B cell (primary cell): Measurements from ENCODE around the gene CHD5. TPM values are rescaled to one million over a fixed set of nuclear protein-coding genes. Genes with fewer than 3 reads are reported as not detected.

Experiments used
- ATAC-seq: fragments of 200-7000 bp; cut with Tn5 transposase; one replicate; pipeline ENCODE4 v1.10.0; 2021; ENCODE audit warnings: low read depth, mild to moderate bottlenecking, moderate number of reproducible peaks, moderate library complexity
- CTCF ChIA-PET: fragments of 350-600 bp; sonication (Branson Sonifier 250); formaldehyde crosslinking; loops from one replicate; lab custom pipeline; 2021; ENCODE audit warnings: antibody characterized with exemption, inconsistent platforms; lab: Charles Lee
- POLR2A ChIA-PET: fragments of 350-600 bp; sonication (Branson Sonifier 250); formaldehyde crosslinking; loops from one replicate; lab custom pipeline; 2021; ENCODE audit warnings: antibody characterized with exemption; lab: Charles Lee
- DNase-seq: peaks from one replicate; pipeline ENCODE4 v3.0.0; 2013
- H2AFZ ChIP-seq: 2 replicates; pipeline ENCODE4 v1.6.1; 2012; ENCODE audit warnings: mild to moderate bottlenecking, low read depth, low read length; ENCODE audit not compliant: insufficient read depth, poor library complexity, severe bottlenecking
- H3K27ac ChIP-seq, 2 donors: 1 replicate in 1 of 2; 2 replicates in 1 of 2; pipeline ENCODE4 v1.5.1; 2012 to 2013; ENCODE audit warnings: low read length in 2 of 2, mild to moderate bottlenecking in 2 of 2, moderate library complexity in 1 of 2
- H3K27me3 ChIP-seq, 4 experiments: fragments of 200-600 bp in 1 of 4; sonication (generic) in 1 of 4; replicated peaks in 1 of 4; 1 replicate in 2 of 4; 2 replicates in 2 of 4; pipeline versions ENCODE4 v1.6.1 to v1.7.0; 2013 to 2016; ENCODE audit warnings: low read length in 3 of 4, mild to moderate bottlenecking in 2 of 4, mixed read lengths in 1 of 4, moderate library complexity in 1 of 4; ENCODE audit not compliant: insufficient read depth in 4 of 4, control insufficient read depth in 3 of 4; ENCODE audit errors: control extremely low read depth in 1 of 4
- H3K36me3 ChIP-seq, 2 experiments: replicated peaks in 1 of 2; 1 replicate in 1 of 2; 2 replicates in 1 of 2; pipeline versions ENCODE4 v1.6.1 to v1.7.1; 2013; ENCODE audit warnings: low read length in 1 of 2; ENCODE audit not compliant: insufficient read depth in 2 of 2, control insufficient read depth in 1 of 2; ENCODE audit errors: control extremely low read depth in 1 of 2, extremely low read depth in 1 of 2
- H3K4me1 ChIP-seq, 2 donors: fragments of 200-600 bp in 1 of 2; sonication (generic) in 1 of 2; 1 replicate in 1 of 2; 2 replicates in 1 of 2; pipeline versions ENCODE4 v1.5.1 to v1.6.1; 2013 to 2017; ENCODE audit warnings: low read length in 2 of 2; ENCODE audit not compliant: control insufficient read depth in 2 of 2, insufficient read depth in 2 of 2
- H3K4me2 ChIP-seq: replicated peaks from 2 replicates; pipeline ENCODE3; 2012; ENCODE audit warnings: mild to moderate bottlenecking, low read depth, low read length; ENCODE audit not compliant: poor library complexity, severe bottlenecking
- H3K4me3 ChIP-seq, 5 experiments: fragments of 200-600 bp in 1 of 5; sonication (generic) in 1 of 5; 1 replicate in 3 of 5; 2 replicates in 2 of 5; pipeline versions ENCODE4 v1.5.1 to v1.7.0; 2011 to 2016; ENCODE audit warnings: low read length in 4 of 5, mild to moderate bottlenecking in 4 of 5, low read depth in 2 of 5, control low read depth in 1 of 5, moderate library complexity in 1 of 5; ENCODE audit not compliant: insufficient read depth in 1 of 5; ENCODE audit errors: control extremely low read depth in 1 of 5, extremely low read depth in 1 of 5
- H3K79me2 ChIP-seq: fragments of 200-600 bp; sonication (generic); one replicate; pipeline ENCODE4 v1.6.0; 2016; ENCODE audit warnings: low read length; ENCODE audit not compliant: control insufficient read depth, insufficient read depth
- H3K9ac ChIP-seq: fragments of 200-600 bp; sonication (generic); 2 replicates; pipeline ENCODE4 v1.6.1; 2017; ENCODE audit warnings: mild to moderate bottlenecking, low read length, moderate library complexity
- H3K9me3 ChIP-seq, 3 donors: one replicate each; pipeline versions ENCODE4 v1.6.1 to v1.7.1; 2013; ENCODE audit warnings: low read length in 2 of 3; ENCODE audit not compliant: control insufficient read depth in 2 of 3, insufficient read depth in 1 of 3; ENCODE audit errors: control extremely low read depth in 1 of 3
- H4K20me1 ChIP-seq: 2 replicates; pipeline ENCODE4 v1.6.0; 2012; ENCODE audit warnings: mild to moderate bottlenecking, low read length; ENCODE audit not compliant: insufficient read depth, control insufficient read depth, poor library complexity, severe bottlenecking
- H3K27ac Mint-ChIP-seq: one replicate; pipeline ENCODE4 v1.8.0; 2021; ENCODE audit warnings: mixed read lengths
- H3K27me3 Mint-ChIP-seq: one replicate; pipeline ENCODE4 v1.8.0; 2021; ENCODE audit warnings: mixed read lengths
- H3K4me1 Mint-ChIP-seq: one replicate; pipeline ENCODE4 v1.8.0; 2021; ENCODE audit warnings: mixed read lengths
- H3K4me3 Mint-ChIP-seq: one replicate; pipeline ENCODE4 v1.8.0; 2021; ENCODE audit warnings: mixed read lengths
- H3K9me3 Mint-ChIP-seq: one replicate; pipeline ENCODE4 v1.8.0; 2022; ENCODE audit warnings: mixed read lengths; ENCODE audit not compliant: insufficient read depth
- EZH2 ChIP-seq: IDR thresholded peaks from 2 replicates; pipeline ENCODE4 v1.6.1; 2012; ENCODE audit warnings: borderline replicate concordance, low read depth, mild to moderate bottlenecking, moderate library complexity, low read length; ENCODE audit not compliant: insufficient read depth, poor library complexity, severe bottlenecking
- WGBS: methylation state at CpG from one replicate; pipeline ENCODE4 v1.1.5; 2013; ENCODE audit warnings: missing lambda C conversion rate; ENCODE audit not compliant: insufficient coverage; 5-methylcytosine and 5-hydroxymethylcytosine counted together
- intact Hi-C: fragments of 100-400 bp; cut with micrococcal nuclease; formaldehyde crosslinking; loops from one replicate; pipeline ENCODE4 v1.10.0; 2022
- polyA plus RNA-seq: library from polyadenylated mRNA; depleted of rRNA; stranded (reverse); fragments of >200 nt; gene quantifications from 2 replicates; pipeline ENCODE4 v1.2.3, GENCODE V29; 2012
- total RNA-seq, 2 donors: library from RNA; stranded (reverse); fragments of 120-200 nt in 1 of 2; gene quantifications; 1 replicate in 1 of 2; 2 replicates in 1 of 2; pipeline versions ENCODE4 v1.2.3 to v1.2.4, GENCODE V29; 2013 to 2022
- TF ChIP-seq, protein P1 (sequence below): fragments of 200-600 bp; IDR thresholded peaks from one replicate; pipeline ENCODE4 v1.8.0; 2022; ENCODE audit warnings: antibody characterized with exemption, mild to moderate bottlenecking

CHD5 gene
- total and polyA plus RNA-seq, 2 donors (not counting 1 experiment from before 2014, with no cell fraction given): 0.18 to 0.20 TPM

DNA sequence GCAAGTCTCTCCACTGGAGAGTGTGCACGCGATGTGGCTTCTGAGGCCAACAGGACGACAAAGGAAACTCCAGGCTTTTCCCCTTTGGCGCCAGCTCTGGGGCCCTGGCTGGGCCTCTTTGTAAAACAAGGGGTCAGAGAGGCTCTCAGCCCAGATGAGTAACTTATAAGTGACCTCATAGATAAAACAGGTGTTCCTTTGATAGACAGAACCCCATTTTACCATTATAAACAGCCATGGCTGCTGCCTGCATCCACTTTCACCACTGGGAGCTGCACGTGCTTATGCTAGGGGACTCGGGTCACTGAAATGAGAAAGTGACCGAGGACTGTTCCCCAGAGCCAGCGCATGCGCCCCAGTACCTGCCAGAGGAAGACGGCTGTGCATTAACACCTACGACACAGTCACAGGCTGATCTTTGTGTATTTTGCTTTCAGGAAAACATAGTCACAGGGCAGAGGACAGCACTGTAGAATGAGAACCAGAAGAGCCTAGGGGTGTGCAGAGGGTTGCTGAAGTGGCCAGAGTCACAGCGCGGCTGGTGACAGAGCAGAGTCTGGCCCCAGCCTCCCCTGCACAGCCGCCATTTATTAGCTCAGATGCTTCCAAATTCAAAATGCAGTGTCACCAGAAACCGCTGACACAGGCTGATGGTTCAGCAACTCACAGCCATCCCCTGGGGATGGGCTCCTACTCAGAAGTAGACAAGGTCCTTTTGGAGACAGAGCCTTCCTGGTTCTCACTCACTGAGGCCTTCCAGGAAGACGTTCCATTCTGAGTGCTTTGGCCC lies 38.4 kb upstream of the CHD5 start:
- Histone ChIP-seq H3K4me3 (no peak overlapping the region), H3K4me2 (no peak overlapping the region), H3K9ac (no peak overlapping the region), H3K27ac (no peak overlapping the region), H3K79me2 (no peaks in the 10 kb centered on the region), H3K4me1 (no peaks in the 10 kb centered on the region), H2AFZ (no peak overlapping the region), H3K27me3 (peaks cover 0 to 8% (median 0%) of the 10 kb centered on the region in 4 experiments), H4K20me1 (no peaks in the 10 kb centered on the region), H3K9me3 (no peaks in the 10 kb centered on the region), H3K36me3 (peaks cover 2 to 16% of the 10 kb centered on the region in 2 experiments)
- Mint-ChIP-seq H3K4me3 (no peak overlapping the region), H3K27ac (no peak overlapping the region), H3K9me3 (no peaks in the 10 kb centered on the region), H3K27me3 (peaks cover 23% of the 10 kb centered on the region), H3K4me1 (peaks cover under 1% of the 10 kb centered on the region)
- no peak for ATAC-seq
- 84% methylated on average over 15 of the region's 16 CpGs for WGBS
- CTCF ChIA-PET: interaction anchor here (0.5 kb wide), 1 partner anchor 156 kb away, joined by 4 read pairs; no protein-coding TSS in a partner anchor
- intact Hi-C loops: no loop called here
- no peak for DNase-seq
- POLR2A ChIA-PET: interaction anchor here (0.6 kb wide), 1 partner anchor 16 kb away, joined by 4 read pairs; no protein-coding TSS in a partner anchor
- TF ChIP-seq, protein P1, sequence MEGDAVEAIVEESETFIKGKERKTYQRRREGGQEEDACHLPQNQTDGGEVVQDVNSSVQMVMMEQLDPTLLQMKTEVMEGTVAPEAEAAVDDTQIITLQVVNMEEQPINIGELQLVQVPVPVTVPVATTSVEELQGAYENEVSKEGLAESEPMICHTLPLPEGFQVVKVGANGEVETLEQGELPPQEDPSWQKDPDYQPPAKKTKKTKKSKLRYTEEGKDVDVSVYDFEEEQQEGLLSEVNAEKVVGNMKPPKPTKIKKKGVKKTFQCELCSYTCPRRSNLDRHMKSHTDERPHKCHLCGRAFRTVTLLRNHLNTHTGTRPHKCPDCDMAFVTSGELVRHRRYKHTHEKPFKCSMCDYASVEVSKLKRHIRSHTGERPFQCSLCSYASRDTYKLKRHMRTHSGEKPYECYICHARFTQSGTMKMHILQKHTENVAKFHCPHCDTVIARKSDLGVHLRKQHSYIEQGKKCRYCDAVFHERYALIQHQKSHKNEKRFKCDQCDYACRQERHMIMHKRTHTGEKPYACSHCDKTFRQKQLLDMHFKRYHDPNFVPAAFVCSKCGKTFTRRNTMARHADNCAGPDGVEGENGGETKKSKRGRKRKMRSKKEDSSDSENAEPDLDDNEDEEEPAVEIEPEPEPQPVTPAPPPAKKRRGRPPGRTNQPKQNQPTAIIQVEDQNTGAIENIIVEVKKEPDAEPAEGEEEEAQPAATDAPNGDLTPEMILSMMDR: no peak
- TF ChIP-seq EZH2: no peak
